Stimulated activated effector memory CD8-positive, alpha-beta T cell treated with anti-CD3 and anti-CD28 coated beads, Interleukin-12 subunit alpha, Interleukin-12 subunit beta, amount 100 ng/mL, for 72 hours (primary cell): ENCODE measurements around the gene INO80.
A peak's percentile ranks its signal among the peaks of the same experiment; 100 is the strongest.

Source experiments
- ATAC-seq: fragments of 150-1000 bp; cut with Tn5 transposase; 2 replicates; pipeline ENCODE4 v1.10.0; 2021
- DNase-seq, 2 donors: peaks; one replicate each; pipeline ENCODE4 v3.0.0; 2021 to 2022; ENCODE audit warnings: low spot score in 2 of 2
- H3K27ac Mint-ChIP-seq: one replicate; pipeline ENCODE4 v1.8.0; 2022; ENCODE audit warnings: mild to moderate bottlenecking, mixed read lengths
- H3K36me3 Mint-ChIP-seq: one replicate; pipeline ENCODE4 v1.8.0; 2022; ENCODE audit warnings: mild to moderate bottlenecking, mixed read lengths
- H3K4me1 Mint-ChIP-seq: one replicate; pipeline ENCODE4 v1.8.0; 2022; ENCODE audit warnings: mixed read lengths
- H3K4me3 Mint-ChIP-seq: one replicate; pipeline ENCODE4 v1.8.0; 2022; ENCODE audit warnings: mild to moderate bottlenecking, mixed read lengths
- H3K9me3 Mint-ChIP-seq: one replicate; pipeline ENCODE4 v1.8.0; 2022; ENCODE audit warnings: mixed read lengths

INO80 gene

DNA sequence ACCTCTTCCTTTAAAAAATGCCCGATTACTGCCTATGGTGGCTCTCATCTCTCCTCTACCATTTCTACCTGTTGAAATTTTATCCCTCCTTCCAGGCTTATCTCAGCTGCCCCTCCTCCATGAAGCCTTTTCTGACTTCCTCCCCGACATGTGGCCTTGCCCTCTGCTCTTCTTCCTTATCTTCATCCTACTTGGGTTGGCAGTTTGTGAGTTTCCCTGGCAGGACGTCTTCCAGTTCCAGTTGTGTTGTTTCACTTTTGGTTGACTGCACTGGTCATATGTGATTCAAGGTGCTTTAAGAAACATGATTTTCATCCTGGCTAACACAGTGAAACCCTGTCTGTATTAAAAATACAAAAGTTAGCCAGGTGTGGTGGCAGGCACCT lies 182.6 kb downstream of the INO80 start:
- no peak overlapping the region for H3K27ac Mint-ChIP-seq
- no peak for ATAC-seq
- peaks cover 42% of the 10 kb centered on the region for H3K4me1 Mint-ChIP-seq
- DNase-seq: no peak
- no peaks in the 10 kb centered on the region for H3K9me3 Mint-ChIP-seq
- no peak overlapping the region for H3K4me3 Mint-ChIP-seq
- no peaks in the 10 kb centered on the region for H3K36me3 Mint-ChIP-seq

DNA sequence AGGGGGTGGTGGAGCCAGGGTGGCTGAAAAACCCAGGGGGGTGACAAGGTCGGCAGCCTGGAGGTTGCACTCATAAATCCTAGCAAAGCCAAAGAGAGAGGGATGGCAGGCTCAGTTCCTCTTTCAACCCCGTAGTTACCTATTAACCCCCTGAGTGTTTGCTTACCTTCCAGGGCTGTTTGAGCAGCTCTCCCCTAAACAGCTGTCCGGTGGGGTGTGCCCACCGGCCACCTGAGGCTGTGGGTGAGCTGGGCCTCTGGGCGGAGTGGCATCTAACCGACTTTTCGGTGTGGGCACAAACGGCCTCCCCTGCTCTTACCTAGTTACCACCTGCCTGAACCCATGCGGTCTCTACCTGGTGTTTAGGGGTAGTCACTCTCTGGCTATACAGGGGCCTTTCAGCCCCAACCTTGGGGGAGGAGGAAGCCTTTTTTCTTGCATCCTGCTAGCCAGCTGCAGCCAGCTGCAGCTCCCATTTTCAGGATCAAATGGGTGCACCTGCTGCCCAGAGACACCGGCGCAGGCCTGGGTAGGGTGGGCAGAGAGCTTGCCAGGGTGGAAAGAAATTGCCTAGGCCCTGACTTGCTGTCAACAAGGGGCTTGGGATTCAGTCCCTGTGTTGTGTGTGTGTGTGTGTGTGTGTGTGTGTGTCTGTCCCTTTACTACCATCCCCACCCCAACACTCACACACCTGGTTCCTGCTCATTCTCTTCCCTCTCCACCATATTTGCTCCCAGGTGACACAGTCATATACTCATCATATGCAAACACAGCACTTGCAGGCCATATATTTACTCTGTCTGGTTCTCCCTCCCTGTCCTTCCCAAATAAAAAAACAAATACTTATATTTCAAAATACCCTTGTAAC lies 183.2 kb downstream of the INO80 start:
- H3K36me3 Mint-ChIP-seq: no peaks in the 10 kb centered on the region
- no peak overlapping the region for H3K27ac Mint-ChIP-seq
- H3K4me3 Mint-ChIP-seq: no peak overlapping the region
- peaks cover 40% of the 10 kb centered on the region for H3K4me1 Mint-ChIP-seq
- DNase-seq (no peak), ATAC-seq (no peak)
- H3K9me3 Mint-ChIP-seq: no peaks in the 10 kb centered on the region

DNA sequence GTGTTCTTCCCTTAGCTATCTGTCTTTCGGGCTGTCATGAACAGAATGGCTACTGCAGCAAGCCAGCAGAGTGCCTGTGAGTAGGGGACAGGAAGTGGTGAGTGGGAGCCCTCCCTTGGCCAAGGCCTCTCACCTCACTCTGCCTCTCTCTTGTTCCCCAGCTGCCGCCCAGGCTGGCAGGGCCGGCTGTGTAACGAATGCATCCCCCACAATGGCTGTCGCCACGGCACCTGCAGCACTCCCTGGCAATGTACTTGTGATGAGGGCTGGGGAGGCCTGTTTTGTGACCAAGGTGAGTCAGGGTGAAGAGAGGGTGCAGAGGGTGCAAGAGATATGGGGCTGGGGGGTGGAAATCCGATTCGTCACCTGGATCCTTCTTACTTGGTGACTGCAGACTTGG lies 183.9 kb downstream of the INO80 start:
- ATAC-seq: no peak
- Mint-ChIP-seq H3K36me3 (peaks cover 4% of the 10 kb centered on the region), H3K4me1 (peaks cover 41% of the 10 kb centered on the region), H3K9me3 (no peaks in the 10 kb centered on the region), H3K4me3 (no peak overlapping the region), H3K27ac (no peak overlapping the region)
- no peak for DNase-seq

DNA sequence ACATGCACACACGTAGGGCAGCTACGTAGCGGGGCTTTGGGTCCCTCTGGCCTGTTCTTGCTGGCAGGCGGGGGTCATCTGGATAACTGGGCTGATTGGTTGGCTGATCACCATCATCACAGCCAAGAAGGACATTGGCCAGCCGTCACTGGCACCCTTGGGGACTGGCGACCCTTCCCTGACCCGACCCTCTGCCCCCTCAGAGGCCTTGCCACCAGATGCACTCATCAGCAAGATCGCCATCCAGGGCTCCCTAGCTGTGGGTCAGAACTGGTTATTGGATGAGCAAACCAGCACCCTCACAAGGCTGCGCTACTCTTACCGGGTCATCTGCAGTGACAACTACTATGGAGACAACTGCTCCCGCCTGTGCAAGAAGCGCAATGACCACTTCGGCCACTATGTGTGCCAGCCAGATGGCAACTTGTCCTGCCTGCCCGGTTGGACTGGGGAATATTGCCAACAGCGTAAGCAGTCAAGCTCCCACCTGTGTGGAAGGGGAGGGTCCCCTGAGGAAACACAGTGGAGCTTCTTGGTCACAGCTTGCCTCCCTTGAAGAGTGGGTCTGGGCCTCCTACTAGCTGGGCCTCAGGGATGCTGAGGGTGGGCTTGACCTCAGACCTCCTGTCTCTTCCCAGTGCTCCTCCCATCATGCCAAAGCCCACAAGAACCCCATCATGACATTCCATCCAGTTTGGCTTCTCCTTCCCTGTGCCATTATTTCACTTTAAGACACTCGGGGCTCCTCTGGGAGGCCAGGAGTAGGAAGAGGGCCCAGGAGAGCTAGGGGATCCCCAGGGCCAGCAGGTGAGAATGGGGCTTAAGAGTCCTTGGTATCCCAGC lies 184.6 kb downstream of the INO80 start:
- no peak for DNase-seq
- Mint-ChIP-seq H3K9me3 (no peaks in the 10 kb centered on the region), H3K4me1 (peaks cover 47% of the 10 kb centered on the region), H3K27ac (no peak overlapping the region), H3K36me3 (peaks cover 7% of the 10 kb centered on the region), H3K4me3 (peak overlapping the region; percentile 72)
- no peak for ATAC-seq

GRCh38 chr15:40930430-40931299 lies 185.4 kb downstream of the INO80 start:
- peak in 1 of 2 donors; percentile 75 for DNase-seq
- H3K27ac Mint-ChIP-seq: no peak overlapping the region
- ATAC-seq: peak; percentile 15
- H3K9me3 Mint-ChIP-seq: no peaks in the 10 kb centered on the region
- H3K36me3 Mint-ChIP-seq: peaks cover 7% of the 10 kb centered on the region
- peaks cover 52% of the 10 kb centered on the region for H3K4me1 Mint-ChIP-seq
- peak overlapping the region; percentile 72 for H3K4me3 Mint-ChIP-seq

DNA sequence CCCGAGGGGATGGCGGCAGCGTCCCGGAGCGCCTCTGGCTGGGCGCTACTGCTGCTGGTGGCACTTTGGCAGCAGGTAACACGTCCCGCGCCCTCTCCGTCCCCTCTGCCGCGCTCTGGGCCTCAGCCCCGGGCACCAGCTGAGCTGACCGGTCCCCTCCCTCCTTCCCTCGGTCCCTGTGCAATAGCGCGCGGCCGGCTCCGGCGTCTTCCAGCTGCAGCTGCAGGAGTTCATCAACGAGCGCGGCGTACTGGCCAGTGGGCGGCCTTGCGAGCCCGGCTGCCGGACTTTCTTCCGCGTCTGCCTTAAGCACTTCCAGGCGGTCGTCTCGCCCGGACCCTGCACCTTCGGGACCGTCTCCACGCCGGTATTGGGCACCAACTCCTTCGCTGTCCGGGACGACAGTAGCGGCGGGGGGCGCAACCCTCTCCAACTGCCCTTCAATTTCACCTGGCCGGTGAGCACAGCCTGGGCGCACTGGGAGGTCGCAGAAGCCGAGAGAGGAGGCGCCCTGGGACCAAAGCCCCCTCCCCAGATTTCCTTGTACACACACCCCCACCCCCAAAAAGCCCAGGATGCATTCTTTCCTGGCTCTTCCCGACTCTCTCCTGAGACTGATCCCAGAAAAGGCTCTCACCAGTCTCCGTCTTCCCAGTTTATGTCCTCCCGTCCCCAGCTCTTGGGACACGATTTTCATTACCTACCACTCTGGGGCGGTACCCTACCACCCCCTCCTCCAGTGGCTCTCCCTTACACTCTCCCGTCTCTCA lies 186.2 kb downstream of the INO80 start:
- DNase-seq: peak in 1 of 2 donors; percentile 66

More for the DNA sequence above, 186.2 kb downstream of the INO80 start:
- Mint-ChIP-seq H3K27ac (no peak overlapping the region), H3K4me3 (peak overlapping the region; percentile 72), H3K4me1 (peaks cover 52% of the 10 kb centered on the region), H3K36me3 (peaks cover 7% of the 10 kb centered on the region), H3K9me3 (no peaks in the 10 kb centered on the region)
- ATAC-seq: no peak
